Ectodermal cell (in vitro differentiated cells): ENCODE measurements around the gene UBE2E2.
"Not testable (repeated sequence)": the region's sequence is repeated elsewhere in the genome, so short reads cannot be mapped to it uniquely, and the experiment has no call there.

Experiments
- H3K27ac ChIP-seq: 2 replicates; pipeline ENCODE4 v1.7.0; 2013; ENCODE audit warnings: mild to moderate bottlenecking, low read depth, low read length; ENCODE audit not compliant: insufficient read depth, poor library complexity, severe bottlenecking
- H3K27me3 ChIP-seq: 2 replicates; pipeline ENCODE4 v1.7.0; 2013; ENCODE audit warnings: mild to moderate bottlenecking, low read length; ENCODE audit not compliant: insufficient read depth, control insufficient read depth, poor library complexity, severe bottlenecking
- H3K36me3 ChIP-seq: one replicate; pipeline ENCODE4 v1.7.0; 2013; ENCODE audit warnings: low read length; ENCODE audit not compliant: control insufficient read depth, insufficient read depth
- H3K4me1 ChIP-seq: one replicate; pipeline ENCODE4 v1.7.0; 2013; ENCODE audit warnings: low read length; ENCODE audit not compliant: control insufficient read depth, insufficient read depth
- H3K4me3 ChIP-seq: 2 replicates; pipeline ENCODE4 v1.7.0; 2013; ENCODE audit warnings: low read depth, low read length, control low read depth; ENCODE audit not compliant: insufficient read depth
- H3K9me3 ChIP-seq: 2 replicates; pipeline ENCODE4 v1.7.0; 2013; ENCODE audit warnings: mild to moderate bottlenecking, low read length, moderate library complexity; ENCODE audit not compliant: control insufficient read depth
- WGBS, 2 experiments: methylation state at CpG; one replicate each; pipeline ENCODE4 v1.1.7; 2013; ENCODE audit warnings: missing lambda C conversion rate in 2 of 2; 5-methylcytosine and 5-hydroxymethylcytosine counted together

Gene UBE2E2

DNA sequence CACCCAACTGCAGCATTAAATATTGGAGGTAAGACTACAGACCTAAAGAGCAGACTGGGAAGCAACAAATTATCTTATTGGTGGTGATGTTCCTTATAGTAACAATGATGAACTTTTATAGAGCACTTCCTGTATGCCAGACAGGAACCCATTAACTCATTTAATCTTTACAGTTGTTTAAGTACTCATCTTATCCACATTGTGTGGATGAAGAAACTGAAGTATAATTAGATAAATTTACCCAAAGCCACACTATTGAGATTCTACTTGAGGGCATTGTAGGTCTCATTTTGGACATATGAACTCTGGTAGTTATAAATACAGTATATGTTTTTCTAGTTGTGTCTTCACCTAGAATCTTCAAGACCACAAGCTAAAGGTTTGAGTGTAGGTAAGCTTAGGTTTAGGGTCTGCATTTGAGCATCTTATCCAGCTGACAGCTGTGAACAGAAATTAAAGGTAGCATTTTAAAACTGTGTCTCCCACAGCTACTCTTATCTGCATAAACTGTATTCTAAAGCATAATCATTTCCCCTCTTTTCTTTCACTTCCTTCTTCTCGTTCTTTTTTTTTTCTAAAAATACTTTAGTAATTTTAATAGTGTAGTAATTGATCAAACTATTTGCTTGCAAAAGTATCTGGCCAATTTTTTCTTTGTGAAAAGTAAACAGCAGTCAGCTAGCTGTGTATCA is 138.2 kb downstream of the UBE2E2 start:
- Histone ChIP-seq H3K36me3 (no peaks in the 10 kb centered on the region), H3K4me3 (no peak overlapping the region), H3K9me3 (no peaks in the 10 kb centered on the region), H3K27ac (no peak overlapping the region), H3K4me1 (no peaks in the 10 kb centered on the region), H3K27me3 (no peaks in the 10 kb centered on the region)
- WGBS, 2 experiments = no CpG with 5 or more reads among the region's 1 CpG

DNA sequence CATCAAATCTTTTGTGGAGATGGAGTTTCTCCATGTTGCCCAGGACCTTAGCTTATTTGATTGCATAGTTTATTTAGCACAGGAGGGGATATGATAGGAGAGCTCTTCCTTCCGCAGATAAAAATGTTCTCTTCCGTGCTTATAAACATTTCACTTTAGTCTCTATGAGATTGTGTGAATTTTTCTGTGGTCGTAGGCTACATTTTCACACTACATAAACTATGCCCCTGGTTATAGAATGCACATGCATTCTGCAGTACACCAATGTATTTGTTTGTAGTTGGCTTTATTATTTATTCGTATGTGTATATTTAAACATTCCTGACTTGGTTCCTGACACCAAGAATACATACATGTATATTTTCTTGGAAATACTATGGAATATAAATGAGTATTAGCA is 139.2 kb downstream of the UBE2E2 start:
- Histone ChIP-seq H3K27me3 (no peaks in the 10 kb centered on the region), H3K36me3 (no peaks in the 10 kb centered on the region), H3K4me3 (no peak overlapping the region), H3K27ac (no peak overlapping the region), H3K9me3 (no peaks in the 10 kb centered on the region), H3K4me1 (no peaks in the 10 kb centered on the region)
- 100% methylated on average over 1 of the region's 4 CpGs; no CpG with 5 or more reads in 1 of the 2 experiments for WGBS, 2 experiments

DNA sequence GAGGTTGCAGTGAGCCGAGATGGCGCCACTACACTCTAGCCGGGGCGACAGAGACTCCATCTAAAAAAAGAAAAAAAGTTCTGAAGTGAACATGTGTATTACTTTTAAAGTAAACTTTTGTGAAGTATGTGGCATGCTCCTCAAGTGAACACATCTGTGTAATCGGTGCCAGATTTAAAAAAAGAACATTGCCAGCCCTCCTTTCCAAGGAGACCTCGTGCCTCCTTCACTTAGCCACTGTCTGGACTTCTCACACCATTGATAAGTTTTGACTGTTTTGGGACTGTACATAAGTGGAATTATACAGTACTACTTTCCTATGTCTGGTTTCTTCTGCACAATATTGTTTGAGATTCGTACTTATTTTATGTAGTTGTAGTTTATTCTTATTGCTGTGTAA is 140.4 kb downstream of the UBE2E2 start:
- Histone ChIP-seq H3K9me3 (no peaks in the 10 kb centered on the region), H3K4me3 (no peak overlapping the region), H3K36me3 (no peaks in the 10 kb centered on the region), H3K27ac (no peak overlapping the region), H3K27me3 (no peaks in the 10 kb centered on the region), H3K4me1 (no peaks in the 10 kb centered on the region)
- WGBS, 2 experiments = 93 to 98% methylated on average over 6 of the region's 7 CpGs

DNA sequence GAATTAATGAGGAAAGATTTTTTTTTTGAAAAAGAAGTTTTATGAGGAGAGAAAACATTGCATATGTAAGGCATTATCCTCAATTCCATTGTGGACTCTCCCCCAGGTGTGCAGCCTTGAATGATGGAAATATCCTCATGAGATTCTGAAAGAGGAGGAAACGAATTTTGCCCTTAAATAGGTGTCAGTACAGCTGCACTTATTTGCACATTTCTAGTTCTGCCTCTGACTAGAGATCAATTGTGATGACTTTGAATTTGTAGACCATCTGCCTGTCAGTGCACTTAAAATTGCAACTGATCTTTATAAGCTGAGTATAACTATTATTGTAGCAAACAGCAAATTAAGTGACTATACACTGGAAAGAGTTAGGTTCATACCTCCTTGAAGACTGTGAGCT is 141.8 kb downstream of the UBE2E2 start:
- 89 to 92% methylated on average over 1 of the region's 1 CpG for WGBS, 2 experiments

DNA sequence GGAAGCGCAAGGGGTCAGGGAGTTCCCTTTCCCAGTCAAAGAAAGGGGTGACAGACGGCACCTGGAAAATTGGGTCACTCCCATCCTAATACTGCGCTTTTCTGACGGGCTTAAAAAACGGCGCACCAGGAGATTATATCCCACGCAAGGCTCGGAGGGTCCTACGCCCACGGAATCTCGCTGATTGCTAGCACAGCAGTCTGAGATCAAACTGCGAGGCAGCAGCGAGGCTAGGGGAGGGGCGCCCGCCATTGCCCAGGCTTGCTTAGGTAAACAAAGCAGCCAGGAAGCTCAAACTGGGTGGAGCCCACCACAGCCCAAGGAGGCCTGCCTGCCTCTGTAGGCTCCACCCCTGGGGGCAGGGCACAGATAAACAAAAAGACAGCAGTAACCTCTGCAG is 146.3 kb downstream of the UBE2E2 start:
- H3K9me3 ChIP-seq, H3K36me3 ChIP-seq, H3K4me3 ChIP-seq, H3K4me1 ChIP-seq, H3K27me3 ChIP-seq, H3K27ac ChIP-seq: not testable (repeated sequence)
- 94 to 98% methylated on average over 15 of the region's 15 CpGs for WGBS, 2 experiments

More for the DNA sequence above, 141.8 kb downstream of the UBE2E2 start:
- Histone ChIP-seq H3K36me3 (no peaks in the 10 kb centered on the region), H3K27me3 (no peaks in the 10 kb centered on the region), H3K4me3 (no peak overlapping the region), H3K9me3 (no peaks in the 10 kb centered on the region), H3K4me1 (no peaks in the 10 kb centered on the region), H3K27ac (no peak overlapping the region)

DNA sequence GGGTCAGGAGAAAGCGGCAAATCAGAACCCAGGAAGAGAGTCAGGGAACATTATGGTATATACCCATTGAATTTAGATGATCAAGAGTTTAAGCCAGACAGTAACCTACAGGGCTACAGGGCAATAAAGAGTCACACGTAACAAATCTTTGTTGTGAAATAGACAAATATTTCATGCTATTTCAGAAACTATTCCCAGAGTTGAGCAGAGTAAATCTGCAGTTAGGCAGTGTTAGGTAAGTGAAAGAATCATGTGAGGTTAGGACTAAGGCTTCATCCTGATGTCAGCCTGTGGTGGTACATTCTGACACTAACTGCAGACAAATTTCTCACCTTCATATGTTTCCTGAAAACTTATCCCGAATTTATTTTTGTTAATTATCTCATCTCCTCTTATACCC is 153.0 kb downstream of the UBE2E2 start:
- Histone ChIP-seq H3K36me3 (no peaks in the 10 kb centered on the region), H3K4me3 (no peak overlapping the region), H3K27ac (no peak overlapping the region), H3K9me3 (no peaks in the 10 kb centered on the region), H3K27me3 (no peaks in the 10 kb centered on the region), H3K4me1 (no peaks in the 10 kb centered on the region)
- 94 to 95% methylated on average over 2 to 3 of the region's 3 CpGs for WGBS, 2 experiments

DNA sequence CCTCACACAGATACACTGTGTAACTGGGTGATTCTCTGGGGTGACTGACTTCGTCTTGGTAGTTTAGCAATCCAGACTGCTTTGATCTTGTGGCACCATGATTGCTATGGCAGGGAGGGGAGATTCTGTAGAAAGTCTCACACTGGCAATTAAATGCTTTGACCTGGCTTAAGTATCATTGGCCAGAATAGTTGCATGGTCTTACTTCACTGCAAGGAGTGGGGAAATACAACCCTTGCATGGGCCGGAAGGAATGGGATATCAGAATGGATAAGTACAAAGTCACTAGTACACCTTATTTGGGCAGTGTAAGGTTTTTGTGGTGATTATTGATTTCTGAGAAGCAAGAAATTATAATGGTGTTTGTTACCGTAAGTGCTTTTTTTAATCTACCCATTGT is 153.8 kb downstream of the UBE2E2 start:
- no peak overlapping the region for H3K27ac ChIP-seq
- peaks cover 2% of the 10 kb centered on the region for H3K9me3 ChIP-seq
- H3K4me1 ChIP-seq = no peaks in the 10 kb centered on the region
- H3K27me3 ChIP-seq = no peaks in the 10 kb centered on the region
- no peak overlapping the region for H3K4me3 ChIP-seq
- H3K36me3 ChIP-seq = no peaks in the 10 kb centered on the region
- WGBS, 2 experiments = 93 to 100% methylated on average over 2 of the region's 3 CpGs

DNA sequence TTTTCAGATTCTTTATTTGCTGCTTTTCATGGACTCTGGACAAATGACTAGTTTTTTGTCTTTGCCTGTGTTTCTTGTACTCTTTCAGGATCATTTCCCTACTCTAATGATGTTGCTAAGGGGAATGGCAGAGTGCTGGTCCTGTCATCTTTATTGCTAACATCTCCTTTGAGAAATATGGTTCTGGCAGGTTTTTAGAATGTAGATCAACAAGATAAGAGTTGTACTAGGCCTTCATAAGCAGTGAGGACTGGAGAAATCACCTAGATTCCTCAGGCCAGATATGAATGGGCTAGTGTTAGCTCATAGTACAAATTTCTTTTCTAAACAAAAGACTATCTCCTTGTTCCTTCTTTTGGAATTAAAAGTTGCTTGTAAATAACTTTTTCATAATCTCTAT is 156.0 kb downstream of the UBE2E2 start:
- H3K4me3 ChIP-seq = no peak overlapping the region
- no peak overlapping the region for H3K27ac ChIP-seq
- H3K9me3 ChIP-seq = peaks cover 2% of the 10 kb centered on the region
- H3K27me3 ChIP-seq = no peaks in the 10 kb centered on the region
- H3K36me3 ChIP-seq = no peaks in the 10 kb centered on the region
- H3K4me1 ChIP-seq = no peaks in the 10 kb centered on the region

DNA sequence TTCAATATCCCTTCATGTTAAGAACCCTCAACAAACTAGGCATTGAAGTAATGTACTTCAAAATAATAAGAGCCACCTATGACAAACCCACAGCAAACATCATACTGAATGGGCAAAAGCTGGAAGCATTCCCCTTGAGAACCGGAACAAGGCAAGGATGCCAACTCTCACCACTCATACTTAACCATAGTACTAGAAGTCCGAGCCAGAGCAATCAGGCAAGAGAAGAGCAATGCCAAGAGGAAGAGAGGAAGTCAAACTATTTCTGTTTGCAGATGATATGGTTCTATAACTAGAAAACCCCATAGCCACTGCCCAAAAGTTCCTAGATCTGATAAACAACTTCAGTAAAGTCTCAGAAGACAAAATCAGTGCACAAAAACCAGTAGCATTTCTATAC is 161.9 kb downstream of the UBE2E2 start:
- Histone ChIP-seq H3K27ac (no peak overlapping the region), H3K9me3 (peaks cover 2% of the 10 kb centered on the region), H3K4me3 (no peak overlapping the region), H3K36me3 (no peaks in the 10 kb centered on the region), H3K4me1 (no peaks in the 10 kb centered on the region), H3K27me3 (no peaks in the 10 kb centered on the region)
- WGBS, 2 experiments = 87 to 90% methylated on average over 1 to 2 of the region's 2 CpGs

DNA sequence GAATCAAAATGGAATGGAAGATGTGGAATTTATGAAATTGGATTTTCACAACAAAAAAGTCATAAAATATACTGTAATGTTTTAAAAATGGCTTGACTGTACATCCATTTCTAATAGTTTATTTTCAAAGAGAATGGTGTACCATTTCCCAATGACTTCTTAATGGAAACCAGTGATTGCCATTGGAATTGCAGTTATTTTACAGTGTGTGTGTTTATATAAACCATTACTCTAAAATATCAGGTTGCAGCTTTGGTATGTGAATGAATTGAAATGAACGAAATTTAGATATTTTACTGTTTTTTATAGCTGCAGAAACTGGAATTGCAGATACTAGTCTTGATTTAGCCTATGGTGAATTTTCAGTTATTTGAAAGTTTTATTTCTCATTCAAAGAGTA is 165.6 kb downstream of the UBE2E2 start:
- no peaks in the 10 kb centered on the region for H3K36me3 ChIP-seq
- H3K27ac ChIP-seq = no peak overlapping the region
- H3K27me3 ChIP-seq = no peaks in the 10 kb centered on the region
- H3K4me1 ChIP-seq = no peaks in the 10 kb centered on the region
- no peak overlapping the region for H3K4me3 ChIP-seq
- WGBS, 2 experiments = 85 to 100% methylated on average over 1 of the region's 1 CpG
- no peaks in the 10 kb centered on the region for H3K9me3 ChIP-seq

DNA sequence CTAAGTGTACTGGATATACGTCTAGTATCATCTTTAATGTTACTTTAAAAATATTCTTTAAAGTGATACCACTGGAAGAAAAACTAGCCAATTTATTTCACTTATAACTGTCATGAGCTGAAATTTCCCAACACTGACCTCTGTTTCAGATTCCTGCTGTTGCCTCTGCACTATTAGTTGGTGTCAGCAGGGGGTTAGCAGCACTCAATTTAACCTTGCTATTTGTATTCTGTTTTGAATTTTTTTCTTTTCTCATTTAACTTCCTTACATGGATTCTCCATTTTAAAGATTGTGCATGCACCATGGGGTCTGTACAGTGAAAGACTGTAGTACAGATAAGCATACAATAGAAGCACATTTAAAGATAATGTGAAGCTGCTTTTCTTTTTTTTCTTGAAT is 169.2 kb downstream of the UBE2E2 start:
- WGBS, 2 experiments = no CpG with 5 or more reads among the region's 1 CpG
- H3K4me1 ChIP-seq = no peaks in the 10 kb centered on the region
- H3K27me3 ChIP-seq = no peaks in the 10 kb centered on the region
- H3K9me3 ChIP-seq = no peaks in the 10 kb centered on the region
- no peaks in the 10 kb centered on the region for H3K36me3 ChIP-seq
- no peak overlapping the region for H3K4me3 ChIP-seq
- no peak overlapping the region for H3K27ac ChIP-seq
